A549 (cell line): Measurements from ENCODE around the gene IGF1R.

Experiments used
- BHLHE40 ChIP-seq: IDR thresholded peaks from 2 replicates; pipeline ENCODE4 v1.6.1; 2012; ENCODE audit warnings: low read depth, low read length, inconsistent platforms
- GATA3 ChIP-seq: IDR thresholded peaks from 2 replicates; pipeline ENCODE4 v1.6.1; 2012; ENCODE audit warnings: borderline replicate concordance
- JUN ChIP-seq, 2 experiments: fragments of >200 bp; sonication (Bioruptor Twin); formaldehyde crosslinking; IDR thresholded peaks; 2 replicates in 1 of 2; 3 replicates in 1 of 2; pipeline ENCODE4 v1.6.1; 2016 to 2017
- TF ChIP-seq, protein P1 (sequence below): fragments of >200 bp; sonication (Bioruptor Twin); formaldehyde crosslinking; IDR thresholded peaks from 3 replicates; pipeline ENCODE4 v1.6.1; 2016
- TF ChIP-seq, protein P2 (sequence below): IDR thresholded peaks from 2 replicates; pipeline ENCODE4 v1.6.1; 2012

DNA sequence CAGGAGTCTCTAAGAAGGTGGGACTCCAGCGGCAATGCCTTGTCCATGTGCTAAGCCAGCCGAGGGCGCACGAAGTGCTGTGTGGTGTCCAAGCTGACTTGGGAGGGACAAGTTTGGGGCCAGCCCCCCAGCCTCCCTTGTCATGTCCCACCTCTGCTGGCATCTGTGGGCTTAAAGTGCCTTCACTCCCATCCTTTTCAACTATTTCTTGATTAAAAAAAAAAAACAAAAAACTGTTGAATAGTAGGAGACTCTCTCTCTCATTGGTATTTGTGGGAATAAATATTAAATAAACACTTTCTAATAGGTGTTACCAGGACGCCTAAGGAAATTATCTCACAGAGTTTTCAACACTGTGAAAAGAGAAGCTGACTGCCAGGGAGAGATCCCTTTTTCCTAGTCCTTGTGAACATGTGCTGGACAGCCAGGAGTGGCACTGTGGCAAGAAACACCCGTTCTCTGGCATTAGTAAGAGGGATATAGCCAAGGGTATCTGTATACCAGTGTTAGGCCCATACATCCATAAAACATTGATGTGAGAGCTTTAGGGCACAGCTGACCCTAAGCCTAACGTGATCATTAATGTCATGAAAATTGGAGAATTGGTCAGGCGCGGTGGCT, 158.0 kb downstream of the IGF1R start:
- TF ChIP-seq JUN (IDR thresholded peaks at IDR 0.05) = no peak
- TF ChIP-seq, protein P1, sequence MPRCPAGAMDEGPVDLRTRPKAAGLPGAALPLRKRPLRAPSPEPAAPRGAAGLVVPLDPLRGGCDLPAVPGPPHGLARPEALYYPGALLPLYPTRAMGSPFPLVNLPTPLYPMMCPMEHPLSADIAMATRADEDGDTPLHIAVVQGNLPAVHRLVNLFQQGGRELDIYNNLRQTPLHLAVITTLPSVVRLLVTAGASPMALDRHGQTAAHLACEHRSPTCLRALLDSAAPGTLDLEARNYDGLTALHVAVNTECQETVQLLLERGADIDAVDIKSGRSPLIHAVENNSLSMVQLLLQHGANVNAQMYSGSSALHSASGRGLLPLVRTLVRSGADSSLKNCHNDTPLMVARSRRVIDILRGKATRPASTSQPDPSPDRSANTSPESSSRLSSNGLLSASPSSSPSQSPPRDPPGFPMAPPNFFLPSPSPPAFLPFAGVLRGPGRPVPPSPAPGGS = no peak
- TF ChIP-seq, protein P2, sequence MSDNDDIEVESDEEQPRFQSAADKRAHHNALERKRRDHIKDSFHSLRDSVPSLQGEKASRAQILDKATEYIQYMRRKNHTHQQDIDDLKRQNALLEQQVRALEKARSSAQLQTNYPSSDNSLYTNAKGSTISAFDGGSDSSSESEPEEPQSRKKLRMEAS = no peak
- TF ChIP-seq GATA3 = no peak
- no peak for TF ChIP-seq BHLHE40
